Measurements from ENCODE around the gene UBE2S.

Gene UBE2S

DNA sequence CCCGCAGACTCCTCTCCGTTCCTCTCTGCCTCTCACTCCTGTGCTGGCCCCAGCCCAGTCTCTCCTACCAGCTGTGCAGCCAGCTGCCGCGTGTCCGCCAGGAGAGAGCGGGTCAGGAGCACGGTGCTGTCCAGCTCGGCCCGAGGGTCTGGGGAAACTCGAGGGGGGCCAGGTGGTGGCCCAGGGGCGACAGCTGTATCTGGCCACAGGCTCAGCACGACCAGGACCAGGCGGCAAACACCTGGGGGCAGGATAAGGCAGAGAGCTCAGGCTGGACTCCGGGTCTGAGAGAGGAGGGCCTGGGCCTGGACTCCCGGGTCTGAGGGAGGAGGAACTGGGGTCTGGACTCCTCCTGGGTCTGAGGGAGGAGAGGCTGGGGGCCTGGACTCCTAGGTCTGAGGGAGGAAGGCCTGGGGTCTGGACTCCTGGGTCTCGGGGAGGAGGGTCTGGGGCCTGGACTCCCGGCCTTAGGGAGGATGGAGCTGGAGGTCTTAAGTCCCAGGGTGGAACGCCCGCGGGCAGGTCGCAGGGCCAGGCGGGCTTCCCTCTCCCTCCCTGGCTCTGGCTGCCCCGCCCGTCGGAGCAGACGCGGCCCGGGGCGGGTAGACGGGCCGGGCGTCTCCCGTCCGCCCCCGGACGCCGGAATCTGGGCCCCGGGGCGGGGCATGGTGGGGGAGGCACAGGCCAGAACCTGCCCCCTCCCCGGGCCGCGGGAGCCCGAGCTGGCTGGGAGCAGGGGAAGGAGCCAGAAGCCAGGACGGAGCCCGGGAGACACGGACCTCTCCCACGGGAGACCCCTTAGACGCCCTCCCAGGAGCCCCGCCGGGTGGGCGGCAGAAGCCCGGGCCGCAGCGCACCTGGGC lies 38.7 kb downstream of the UBE2S start:
- no peak overlapping the region for H3K4ac ChIP-seq (ENCODE audit: low read depth, low read length)
- peak overlapping the region; percentile 61 for H3K9ac ChIP-seq (ENCODE audit: low read length)
- H3K4me2 ChIP-seq (ENCODE audit: low read length) = peak overlapping the region; percentile 22
- peak overlapping the region; percentile 9 for H3K56ac ChIP-seq (ENCODE audit: low read length)
- no peaks in the 10 kb centered on the region for H3K79me2 ChIP-seq (ENCODE audit: control insufficient read depth, insufficient read depth, low read length)
- no peaks in the 10 kb centered on the region for H3K4me1 ChIP-seq (ENCODE audit: control insufficient read depth, low read depth, low read length)
- no peaks in the 10 kb centered on the region for H3K36me3 ChIP-seq (ENCODE audit: control insufficient read depth, insufficient read depth, low read length)
- H4K5ac ChIP-seq (ENCODE audit: low read length) = no peak overlapping the region
- H3K18ac ChIP-seq (ENCODE audit: low read length) = peak overlapping the region; percentile 5
- H3K79me1 ChIP-seq (ENCODE audit: low read length) = no peaks in the 10 kb centered on the region
- H2BK15ac ChIP-seq (replicated peaks; ENCODE audit: low read depth) = no peak overlapping the region
- DNase-seq = peak; percentile 65
- H4K8ac ChIP-seq (ENCODE audit: low read depth, low read length) = no peak overlapping the region
- no peak overlapping the region for H2BK120ac ChIP-seq (ENCODE audit: low read depth, low read length)
- H3K27ac ChIP-seq (ENCODE audit: low read depth, low read length) = no peak overlapping the region
- H3K27me3 ChIP-seq (ENCODE audit: insufficient read depth, low read length, poor library complexity) = peaks cover 3% of the 10 kb centered on the region
- no CpG with 5 or more reads among the region's 54 CpGs for WGBS (ENCODE audit: extremely low coverage, insufficient coverage, low lambda C conversion rate)
- H2AK5ac ChIP-seq (ENCODE audit: low read length) = no peak overlapping the region
- H2BK5ac ChIP-seq (ENCODE audit: low read length) = no peak overlapping the region
- H3K23ac ChIP-seq (ENCODE audit: low read length) = peak overlapping the region; percentile 24
- no peak overlapping the region for H3K4me3 ChIP-seq (ENCODE audit: low read length)

DNA sequence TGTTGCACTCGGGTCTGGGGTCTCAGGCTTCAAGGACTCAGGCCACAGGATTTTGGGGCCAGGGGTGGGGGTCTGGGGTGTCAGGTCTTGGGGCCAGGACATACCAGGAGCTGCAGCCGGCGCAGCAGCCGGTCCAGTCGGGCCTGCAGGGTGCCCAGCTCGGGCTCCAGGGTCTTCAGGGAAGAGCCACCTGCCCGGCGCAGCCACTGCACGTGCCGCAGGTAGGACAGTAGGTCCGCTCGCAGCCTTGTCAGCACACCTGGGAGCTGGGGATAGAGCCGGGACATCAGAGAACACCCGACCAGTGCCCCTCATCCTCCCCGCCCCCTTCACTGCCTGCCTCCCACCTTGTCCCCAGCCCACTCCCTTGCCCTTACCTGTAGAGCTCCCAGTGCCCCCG lies 39.5 kb downstream of the UBE2S start:
- Histone ChIP-seq H2BK5ac (ENCODE audit: low read length) (no peak overlapping the region), H2BK15ac (replicated peaks; ENCODE audit: low read depth) (no peak overlapping the region), H2AK5ac (ENCODE audit: low read length) (no peak overlapping the region), H2BK120ac (ENCODE audit: low read depth, low read length) (no peak overlapping the region), H3K4me3 (ENCODE audit: low read length) (no peak overlapping the region), H3K79me1 (ENCODE audit: low read length) (no peaks in the 10 kb centered on the region), H3K4ac (ENCODE audit: low read depth, low read length) (no peak overlapping the region), H3K18ac (ENCODE audit: low read length) (no peak overlapping the region), H3K27me3 (ENCODE audit: insufficient read depth, low read length, poor library complexity) (peaks cover 3% of the 10 kb centered on the region), H3K9ac (ENCODE audit: low read length) (no peak overlapping the region), H3K79me2 (ENCODE audit: control insufficient read depth, insufficient read depth, low read length) (no peaks in the 10 kb centered on the region), H3K4me2 (ENCODE audit: low read length) (no peak overlapping the region), H3K27ac (ENCODE audit: low read depth, low read length) (no peak overlapping the region), H3K56ac (ENCODE audit: low read length) (no peak overlapping the region), H4K5ac (ENCODE audit: low read length) (no peak overlapping the region), H3K4me1 (ENCODE audit: control insufficient read depth, low read depth, low read length) (no peaks in the 10 kb centered on the region), H4K8ac (ENCODE audit: low read depth, low read length) (no peak overlapping the region), H3K36me3 (ENCODE audit: control insufficient read depth, insufficient read depth, low read length) (no peaks in the 10 kb centered on the region), H3K23ac (ENCODE audit: low read length) (no peak overlapping the region)
- no peak for DNase-seq
- no CpG with 5 or more reads among the region's 16 CpGs for WGBS (ENCODE audit: extremely low coverage, insufficient coverage, low lambda C conversion rate)

DNA sequence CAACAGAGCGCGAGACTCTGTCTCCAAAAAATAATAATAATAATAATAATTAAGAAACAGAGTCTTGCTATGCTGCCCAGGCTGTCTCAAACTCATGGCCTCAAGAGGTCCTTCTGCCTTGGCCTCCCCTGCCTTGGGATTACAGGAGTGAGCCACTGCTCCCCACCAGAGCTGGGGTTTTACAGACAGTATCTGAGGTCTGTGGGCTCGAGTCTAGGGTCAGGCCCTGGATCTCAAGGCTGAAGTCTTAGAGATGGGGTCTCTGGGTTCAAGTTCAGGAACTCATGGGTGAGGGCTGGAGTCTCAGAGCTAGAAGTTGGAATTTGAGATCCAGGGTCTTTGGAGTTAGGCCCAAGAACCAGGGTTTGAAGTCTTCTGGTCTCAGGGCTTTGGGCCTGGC lies 40.8 kb downstream of the UBE2S start:
- no peak overlapping the region for H3K4me3 ChIP-seq (ENCODE audit: low read length)
- H3K27me3 ChIP-seq (ENCODE audit: insufficient read depth, low read length, poor library complexity) = peaks cover 3% of the 10 kb centered on the region
- no peak overlapping the region for H3K9ac ChIP-seq (ENCODE audit: low read length)
- no peaks in the 10 kb centered on the region for H3K79me1 ChIP-seq (ENCODE audit: low read length)
- no peak overlapping the region for H2BK120ac ChIP-seq (ENCODE audit: low read depth, low read length)
- no peak overlapping the region for H3K4ac ChIP-seq (ENCODE audit: low read depth, low read length)
- H4K8ac ChIP-seq (ENCODE audit: low read depth, low read length) = no peak overlapping the region
- no CpG with 5 or more reads among the region's 3 CpGs for WGBS (ENCODE audit: extremely low coverage, insufficient coverage, low lambda C conversion rate)
- H3K27ac ChIP-seq (ENCODE audit: low read depth, low read length) = no peak overlapping the region
- H2BK15ac ChIP-seq (replicated peaks; ENCODE audit: low read depth) = no peak overlapping the region
- H2BK5ac ChIP-seq (ENCODE audit: low read length) = no peak overlapping the region
- H2AK5ac ChIP-seq (ENCODE audit: low read length) = no peak overlapping the region
- no peaks in the 10 kb centered on the region for H3K36me3 ChIP-seq (ENCODE audit: control insufficient read depth, insufficient read depth, low read length)
- no peak overlapping the region for H3K23ac ChIP-seq (ENCODE audit: low read length)
- no peaks in the 10 kb centered on the region for H3K79me2 ChIP-seq (ENCODE audit: control insufficient read depth, insufficient read depth, low read length)
- DNase-seq = no peak
- H3K4me2 ChIP-seq (ENCODE audit: low read length) = no peak overlapping the region
- no peaks in the 10 kb centered on the region for H3K4me1 ChIP-seq (ENCODE audit: control insufficient read depth, low read depth, low read length)
- H4K5ac ChIP-seq (ENCODE audit: low read length) = no peak overlapping the region
- no peak overlapping the region for H3K18ac ChIP-seq (ENCODE audit: low read length)
- H3K56ac ChIP-seq (ENCODE audit: low read length) = no peak overlapping the region

DNA sequence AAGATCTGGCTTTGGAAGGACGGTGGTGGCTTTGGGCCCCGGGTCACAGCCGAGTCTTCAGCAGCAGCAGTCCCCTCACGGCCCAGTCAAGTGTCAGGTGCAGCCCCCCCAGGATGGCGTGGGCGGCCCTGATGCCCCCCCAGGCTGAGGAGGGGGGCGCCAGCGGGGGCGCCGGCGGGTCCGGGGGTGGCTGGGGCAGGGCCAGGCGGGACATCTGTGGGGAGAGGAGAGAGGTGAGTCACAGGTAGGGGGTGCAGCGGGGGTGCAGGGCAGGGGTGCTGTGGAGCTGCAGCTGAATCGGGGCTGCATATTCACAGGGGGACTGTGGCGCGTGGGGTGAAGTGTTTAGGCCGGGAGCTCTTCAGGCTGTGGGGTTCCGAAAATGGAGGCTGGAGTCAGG lies 41.6 kb downstream of the UBE2S start:
- WGBS (ENCODE audit: extremely low coverage, insufficient coverage, low lambda C conversion rate) = no CpG with 5 or more reads among the region's 19 CpGs

DNA sequence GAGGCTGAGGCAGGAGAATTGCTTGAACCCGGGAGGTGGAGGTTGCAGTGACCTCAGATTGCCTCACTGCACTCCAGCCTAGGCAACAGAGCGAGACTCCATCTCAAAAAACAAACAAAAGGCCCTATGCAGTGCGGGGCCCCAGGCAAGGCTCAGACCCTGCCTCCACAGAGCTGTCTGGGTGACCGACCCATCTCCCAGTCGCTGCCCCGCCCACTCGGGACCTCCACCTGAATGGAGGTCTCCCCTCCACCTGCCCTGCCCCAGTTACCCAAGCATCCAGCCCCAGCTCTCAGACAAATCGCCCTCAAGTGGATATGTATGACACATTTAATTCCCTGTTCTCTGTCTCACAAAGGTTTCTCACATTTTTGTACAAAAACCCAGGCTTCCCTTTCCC lies 42.3 kb downstream of the UBE2S start:
- Histone ChIP-seq H3K27me3 (ENCODE audit: insufficient read depth, low read length, poor library complexity) (no peaks in the 10 kb centered on the region), H2BK5ac (ENCODE audit: low read length) (no peak overlapping the region), H3K79me1 (ENCODE audit: low read length) (no peaks in the 10 kb centered on the region), H2BK15ac (replicated peaks; ENCODE audit: low read depth) (no peak overlapping the region), H3K27ac (ENCODE audit: low read depth, low read length) (no peak overlapping the region), H3K56ac (ENCODE audit: low read length) (no peak overlapping the region), H3K4me1 (ENCODE audit: control insufficient read depth, low read depth, low read length) (no peaks in the 10 kb centered on the region), H3K23ac (ENCODE audit: low read length) (no peak overlapping the region), H3K9ac (ENCODE audit: low read length) (no peak overlapping the region), H3K79me2 (ENCODE audit: control insufficient read depth, insufficient read depth, low read length) (no peaks in the 10 kb centered on the region), H4K5ac (ENCODE audit: low read length) (no peak overlapping the region), H3K4ac (ENCODE audit: low read depth, low read length) (no peak overlapping the region), H3K4me3 (ENCODE audit: low read length) (no peak overlapping the region), H2BK120ac (ENCODE audit: low read depth, low read length) (no peak overlapping the region), H3K4me2 (ENCODE audit: low read length) (no peak overlapping the region), H3K18ac (ENCODE audit: low read length) (no peak overlapping the region), H2AK5ac (ENCODE audit: low read length) (no peak overlapping the region), H4K8ac (ENCODE audit: low read depth, low read length) (no peak overlapping the region), H3K36me3 (ENCODE audit: control insufficient read depth, insufficient read depth, low read length) (no peaks in the 10 kb centered on the region)
- no peak for DNase-seq
- no CpG with 5 or more reads among the region's 8 CpGs for WGBS (ENCODE audit: extremely low coverage, insufficient coverage, low lambda C conversion rate)

More for the DNA sequence above, 41.6 kb downstream of the UBE2S start:
- Histone ChIP-seq H3K79me2 (ENCODE audit: control insufficient read depth, insufficient read depth, low read length) (no peaks in the 10 kb centered on the region), H3K9ac (ENCODE audit: low read length) (no peak overlapping the region), H2BK120ac (ENCODE audit: low read depth, low read length) (no peak overlapping the region), H3K27me3 (ENCODE audit: insufficient read depth, low read length, poor library complexity) (peaks cover 1% of the 10 kb centered on the region), H3K4me3 (ENCODE audit: low read length) (no peak overlapping the region), H2BK5ac (ENCODE audit: low read length) (no peak overlapping the region), H3K79me1 (ENCODE audit: low read length) (no peaks in the 10 kb centered on the region), H4K8ac (ENCODE audit: low read depth, low read length) (no peak overlapping the region), H3K4me1 (ENCODE audit: control insufficient read depth, low read depth, low read length) (no peaks in the 10 kb centered on the region), H4K5ac (ENCODE audit: low read length) (no peak overlapping the region), H3K4ac (ENCODE audit: low read depth, low read length) (no peak overlapping the region), H3K27ac (ENCODE audit: low read depth, low read length) (no peak overlapping the region), H3K36me3 (ENCODE audit: control insufficient read depth, insufficient read depth, low read length) (no peaks in the 10 kb centered on the region), H3K4me2 (ENCODE audit: low read length) (no peak overlapping the region), H3K18ac (ENCODE audit: low read length) (no peak overlapping the region), H2BK15ac (replicated peaks; ENCODE audit: low read depth) (no peak overlapping the region), H3K56ac (ENCODE audit: low read length) (no peak overlapping the region), H3K23ac (ENCODE audit: low read length) (no peak overlapping the region), H2AK5ac (ENCODE audit: low read length) (no peak overlapping the region)
- DNase-seq = no peak
